DOHH2 (cell line): ENCODE data around the gene ATP10D.

Experiments
- H3F3A ChIP-seq: fragments of 200-600 bp; sonication (generic), shearing (Covaris generic); 2 replicates; pipeline ENCODE4 v1.6.0; 2016; ENCODE audit warnings: antibody characterized with exemption, mild to moderate bottlenecking; ENCODE audit not compliant: control insufficient read depth, insufficient read depth
- H3K27ac ChIP-seq: fragments of 200-600 bp; sonication (generic); 2 replicates; pipeline ENCODE4 v1.5.1; 2014; ENCODE audit warnings: low read depth, mild to moderate bottlenecking, low read length, moderate library complexity
- H3K27me3 ChIP-seq: fragments of 200-600 bp; sonication (generic); 2 replicates; pipeline ENCODE4 v1.6.1; 2014; ENCODE audit warnings: mild to moderate bottlenecking, low read length, mixed read lengths; ENCODE audit not compliant: control insufficient read depth
- H3K36me3 ChIP-seq: fragments of 200-600 bp; sonication (generic); 2 replicates; pipeline ENCODE4 v1.6.1; 2014; ENCODE audit warnings: mild to moderate bottlenecking, low read length, moderate library complexity, mixed read lengths; ENCODE audit not compliant: control insufficient read depth
- H3K4me1 ChIP-seq: fragments of 200-600 bp; sonication (generic); 2 replicates; pipeline ENCODE4 v1.6.1; 2014; ENCODE audit warnings: mild to moderate bottlenecking, low read length, mixed read lengths; ENCODE audit not compliant: control insufficient read depth
- H3K4me2 ChIP-seq: fragments of 200-600 bp; sonication (generic); 2 replicates; pipeline ENCODE4 v1.6.0; 2014; ENCODE audit warnings: mild to moderate bottlenecking, low read length, moderate library complexity
- H3K4me3 ChIP-seq: fragments of 200-600 bp; sonication (generic); 2 replicates; pipeline ENCODE4 v1.5.1; 2014; ENCODE audit warnings: mild to moderate bottlenecking, low read length, mixed read lengths
- H3K79me2 ChIP-seq: fragments of 200-600 bp; sonication (generic); 2 replicates; pipeline ENCODE4 v1.6.1; 2014; ENCODE audit warnings: mild to moderate bottlenecking, low read length, mixed read lengths; ENCODE audit not compliant: control insufficient read depth
- H3K9me2 ChIP-seq: fragments of 200-600 bp; sonication (generic); replicated peaks from 2 replicates; pipeline ENCODE4 v1.6.1; 2014; ENCODE audit warnings: mild to moderate bottlenecking, low read length, mixed read lengths; ENCODE audit not compliant: control insufficient read depth
- H3K9me3 ChIP-seq: fragments of 200-600 bp; sonication (generic); 2 replicates; pipeline ENCODE4 v1.6.1; 2014; ENCODE audit warnings: antibody characterized with exemption, low read length, mixed read lengths; ENCODE audit not compliant: control insufficient read depth, insufficient read depth
- H4K20me1 ChIP-seq: fragments of 200-600 bp; sonication (generic); 2 replicates; pipeline ENCODE4 v1.6.0; 2014; ENCODE audit warnings: low read depth, mild to moderate bottlenecking, antibody characterized with exemption, low read length, moderate library complexity; ENCODE audit not compliant: control insufficient read depth, insufficient read depth
- CTCF ChIP-seq: fragments of 200-600 bp; sonication (generic); IDR thresholded peaks from one replicate; pipeline ENCODE4 v1.5.1; 2014; ENCODE audit warnings: antibody characterized with exemption, mild to moderate bottlenecking, low read depth, low read length; ENCODE audit not compliant: poor library complexity, severe bottlenecking
- EZH2phosphoT487 ChIP-seq: fragments of 200-600 bp; sonication (generic); IDR thresholded peaks from 2 replicates; pipeline ENCODE4 v1.6.1; 2017; ENCODE audit warnings: borderline replicate concordance, mild to moderate bottlenecking, antibody characterized with exemption, low read length, moderate library complexity, mixed read lengths

Gene ATP10D

GRCh38 chr4:47498899-47499298, 13.8 kb downstream of the ATP10D start:
- H3K4me2 ChIP-seq = peak overlapping the region; percentile 78

GRCh38 chr4:47499700-47500099, 14.6 kb downstream of the ATP10D start:
- Histone ChIP-seq H3K9me3 (no peaks in the 10 kb centered on the region), H3K27ac (peak overlapping the region; percentile 87), H3K79me2 (peaks cover 65% of the 10 kb centered on the region), H3F3A (peaks cover 13% of the 10 kb centered on the region), H3K27me3 (no peaks in the 10 kb centered on the region), H3K4me2 (peak overlapping the region; percentile 78), H3K36me3 (peaks cover 29% of the 10 kb centered on the region), H4K20me1 (no peaks in the 10 kb centered on the region), H3K4me3 (peak overlapping the region; percentile 67), H3K4me1 (peaks cover 62% of the 10 kb centered on the region), H3K9me2 (no peaks in the 10 kb centered on the region)
- no peak for TF ChIP-seq EZH2phosphoT487
- TF ChIP-seq CTCF = no peak

More at GRCh38 chr4:47498899-47499298, 13.8 kb downstream of the ATP10D start:
- Histone ChIP-seq H3K27me3 (no peaks in the 10 kb centered on the region), H3K9me3 (no peaks in the 10 kb centered on the region), H3F3A (peaks cover 16% of the 10 kb centered on the region), H3K4me3 (peak overlapping the region; percentile 67), H3K27ac (peak overlapping the region; percentile 87), H3K4me1 (peaks cover 68% of the 10 kb centered on the region), H4K20me1 (no peaks in the 10 kb centered on the region), H3K79me2 (peaks cover 73% of the 10 kb centered on the region), H3K36me3 (peaks cover 29% of the 10 kb centered on the region), H3K9me2 (no peaks in the 10 kb centered on the region)
- TF ChIP-seq EZH2phosphoT487 (no peak), CTCF (no peak)

- peak overlapping the region; percentile 78 for H3K4me2 ChIP-seq
- peaks cover 61% of the 10 kb centered on the region for H3K79me2 ChIP-seq
- peak overlapping the region; percentile 67 for H3K4me3 ChIP-seq
- peaks cover 25% of the 10 kb centered on the region for H3K36me3 ChIP-seq
- no peaks in the 10 kb centered on the region for H3K27me3 ChIP-seq
- no peaks in the 10 kb centered on the region for H3K9me2 ChIP-seq
- no peaks in the 10 kb centered on the region for H3K9me3 ChIP-seq
- no peaks in the 10 kb centered on the region for H4K20me1 ChIP-seq
- no peak for TF ChIP-seq EZH2phosphoT487
- TF ChIP-seq CTCF = no peak
- H3K27ac ChIP-seq = peak overlapping the region; percentile 87
- H3F3A ChIP-seq = peaks cover 10% of the 10 kb centered on the region
- H3K4me1 ChIP-seq = peaks cover 53% of the 10 kb centered on the region
Measured at GRCh38 chr4:47500776-47501175, 15.7 kb downstream of the ATP10D start.

- Histone ChIP-seq H3K27ac (no peak overlapping the region), H3K9me2 (no peaks in the 10 kb centered on the region), H3K27me3 (no peaks in the 10 kb centered on the region), H3K36me3 (peaks cover 15% of the 10 kb centered on the region), H3K79me2 (peaks cover 50% of the 10 kb centered on the region), H3K9me3 (no peaks in the 10 kb centered on the region), H3K4me3 (no peak overlapping the region), H3K4me2 (no peak overlapping the region), H4K20me1 (no peaks in the 10 kb centered on the region), H3K4me1 (peaks cover 48% of the 10 kb centered on the region), H3F3A (0 out of 2 replicates have a peak, but pooled peaks cover 3% of the 10 kb centered on the region)
- TF ChIP-seq CTCF (no peak), EZH2phosphoT487 (no peak)
Measured at GRCh38 chr4:47505147-47505546, 20.1 kb downstream of the ATP10D start.
